A673 (cell line): ENCODE data around the gene HEXD. TPM values are rescaled to one million over a fixed set of nuclear protein-coding genes. Genes with fewer than 3 reads are reported as not detected.

Experiments used
- BruUV-seq: library from RNA; stranded (reverse); fragments of 400-500 nt; replicated peaks from 2 replicates; lab custom pipeline; 2021; lab: Mats Ljungman, UMichigan
- CTCF ChIA-PET: fragments of 300-600 bp; sonication (Branson Sonifier 250); formaldehyde crosslinking; loops from one replicate; lab custom pipeline; 2022; ENCODE audit warnings: antibody characterized with exemption; lab: Charles Lee
- POLR2A ChIA-PET: fragments of 300-600 bp; sonication (Branson Sonifier 250); formaldehyde crosslinking; loops from one replicate; lab custom pipeline; 2022; ENCODE audit warnings: antibody characterized with exemption; ENCODE audit not compliant: low non-redundant PET; lab: Charles Lee
- DNase-seq: peaks from one replicate; pipeline ENCODE4 v3.0.0-alpha.2; 2015; ENCODE audit warnings: low spot score
- H3K27ac ChIP-seq: fragments of 200-600 bp; sonication (generic); 2 replicates; pipeline ENCODE4 v1.5.1; 2016; ENCODE audit warnings: mixed run types, low read depth, mild to moderate bottlenecking, mixed read lengths, antibody characterized with exemption, low read length; ENCODE audit not compliant: poor library complexity, severe bottlenecking
- H3K27me3 ChIP-seq: fragments of 200-600 bp; sonication (generic); replicated peaks from 2 replicates; pipeline ENCODE4 v1.6.1; 2017; ENCODE audit warnings: mixed run types, low read depth, mild to moderate bottlenecking, mixed read lengths, antibody characterized with exemption, low read length; ENCODE audit not compliant: insufficient read depth, poor library complexity
- H3K36me3 ChIP-seq: fragments of 200-600 bp; sonication (generic); 2 replicates; pipeline ENCODE4 v1.6.1; 2016; ENCODE audit warnings: mixed run types, mild to moderate bottlenecking, mixed read lengths, antibody characterized with exemption, low read length; ENCODE audit not compliant: insufficient read depth, poor library complexity, severe bottlenecking
- H3K4me1 ChIP-seq: fragments of 200-600 bp; sonication (generic); 2 replicates; pipeline ENCODE4 v1.6.1; 2017; ENCODE audit warnings: mixed run types, mild to moderate bottlenecking, mixed read lengths, antibody characterized with exemption, low read length; ENCODE audit not compliant: insufficient read depth, poor library complexity, severe bottlenecking
- H3K4me3 ChIP-seq: fragments of 200-600 bp; sonication (generic); 2 replicates; pipeline ENCODE4 v1.5.1; 2016; ENCODE audit warnings: low read depth, mixed run types, mild to moderate bottlenecking, mixed read lengths, low read length; ENCODE audit not compliant: poor library complexity, severe bottlenecking
- H3K9me3 ChIP-seq: fragments of 200-600 bp; sonication (generic); 2 replicates; pipeline ENCODE4 v1.6.1; 2016; ENCODE audit warnings: mixed run types, low read depth, mild to moderate bottlenecking, mixed read lengths, antibody characterized with exemption, low read length; ENCODE audit not compliant: poor library complexity, severe bottlenecking
- EZH2 ChIP-seq: fragments of 200-600 bp; sonication (generic); IDR thresholded peaks from 2 replicates; pipeline ENCODE4 v1.6.1; 2017; ENCODE audit warnings: borderline replicate concordance, low read depth, mild to moderate bottlenecking, mixed read lengths, antibody characterized with exemption, low read length; ENCODE audit not compliant: poor library complexity, severe bottlenecking
- intact Hi-C: fragments of 100-400 bp; cut with micrococcal nuclease; formaldehyde crosslinking; loops from one replicate; pipeline ENCODE4 v1.10.0; 2022; ENCODE audit not compliant: unreplicated experiment
- total RNA-seq: library from RNA; stranded (reverse); gene quantifications from 2 replicates; pipeline ENCODE4 v1.2.3, GENCODE V29; 2021
- TF ChIP-seq, protein P1 (sequence below): fragments of 300-800, 200-600 bp; sonication (generic); conservative IDR thresholded peaks from 2 replicates; pipeline ENCODE4 v1.5.1; 2017; ENCODE audit warnings: low read depth, mild to moderate bottlenecking, antibody characterized with exemption, low read length, moderate library complexity, mixed read lengths

HEXD gene
- total RNA-seq, 1 experiment from 2014 or later: 20.1 TPM

DNA sequence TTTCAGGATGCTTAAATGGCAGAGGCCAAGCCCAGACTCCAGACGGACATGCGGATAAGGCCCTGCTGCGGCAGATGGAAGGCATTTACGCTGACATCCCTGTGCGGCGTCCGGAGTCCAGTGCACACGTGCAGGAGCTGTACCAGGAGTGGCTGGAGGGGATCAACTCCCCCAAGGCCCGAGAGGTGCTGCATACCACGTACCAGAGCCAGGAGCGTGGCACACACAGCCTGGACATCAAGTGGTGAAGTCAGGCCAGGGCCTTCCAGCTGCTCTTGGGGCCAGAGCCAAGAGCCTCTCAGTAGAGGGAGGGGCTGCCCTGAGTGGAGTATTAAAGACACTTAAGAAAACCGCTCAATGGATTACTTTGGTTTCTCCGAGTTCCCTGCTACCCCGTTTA is 69.8 kb downstream of the HEXD start:
- POLR2A ChIA-PET: no interaction called here
- Histone ChIP-seq H3K27ac (no peak overlapping the region), H3K4me3 (no peak overlapping the region), H3K36me3 (peaks cover 37% of the 10 kb centered on the region), H3K27me3 (no peaks in the 10 kb centered on the region), H3K9me3 (no peaks in the 10 kb centered on the region), H3K4me1 (no peaks in the 10 kb centered on the region)
- TF ChIP-seq EZH2: no peak
- no TSS peak for BruUV-seq
- intact Hi-C loops: no loop called here
- CTCF ChIA-PET: no interaction called here
- DNase-seq: no peak

DNA sequence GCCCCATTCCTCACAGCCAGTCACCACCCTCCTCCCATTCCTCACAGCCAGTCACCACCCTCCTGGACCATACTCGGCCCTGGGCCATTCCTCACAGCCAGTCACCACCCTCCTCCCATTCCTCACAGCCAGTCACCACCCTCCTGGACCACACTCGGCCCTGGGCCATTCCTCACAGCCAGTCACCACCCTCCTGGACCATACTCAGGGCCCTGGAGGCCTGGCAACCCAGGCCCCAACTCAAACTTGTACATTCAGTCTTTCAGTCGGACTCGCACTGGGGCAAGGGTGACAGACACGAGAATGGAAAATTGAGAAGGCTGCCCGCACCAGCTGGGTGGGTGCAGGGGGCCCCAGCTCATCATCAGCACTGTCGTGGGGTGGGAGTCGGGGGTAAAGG is 71.0 kb downstream of the HEXD start:
- Histone ChIP-seq H3K36me3 (peaks cover 25% of the 10 kb centered on the region), H3K4me1 (no peaks in the 10 kb centered on the region), H3K27me3 (no peaks in the 10 kb centered on the region), H3K4me3 (no peak overlapping the region), H3K27ac (no peak overlapping the region), H3K9me3 (no peaks in the 10 kb centered on the region)
- POLR2A ChIA-PET: no interaction called here
- no TSS peak for BruUV-seq
- TF ChIP-seq EZH2: no peak
- TF ChIP-seq, protein P1, sequence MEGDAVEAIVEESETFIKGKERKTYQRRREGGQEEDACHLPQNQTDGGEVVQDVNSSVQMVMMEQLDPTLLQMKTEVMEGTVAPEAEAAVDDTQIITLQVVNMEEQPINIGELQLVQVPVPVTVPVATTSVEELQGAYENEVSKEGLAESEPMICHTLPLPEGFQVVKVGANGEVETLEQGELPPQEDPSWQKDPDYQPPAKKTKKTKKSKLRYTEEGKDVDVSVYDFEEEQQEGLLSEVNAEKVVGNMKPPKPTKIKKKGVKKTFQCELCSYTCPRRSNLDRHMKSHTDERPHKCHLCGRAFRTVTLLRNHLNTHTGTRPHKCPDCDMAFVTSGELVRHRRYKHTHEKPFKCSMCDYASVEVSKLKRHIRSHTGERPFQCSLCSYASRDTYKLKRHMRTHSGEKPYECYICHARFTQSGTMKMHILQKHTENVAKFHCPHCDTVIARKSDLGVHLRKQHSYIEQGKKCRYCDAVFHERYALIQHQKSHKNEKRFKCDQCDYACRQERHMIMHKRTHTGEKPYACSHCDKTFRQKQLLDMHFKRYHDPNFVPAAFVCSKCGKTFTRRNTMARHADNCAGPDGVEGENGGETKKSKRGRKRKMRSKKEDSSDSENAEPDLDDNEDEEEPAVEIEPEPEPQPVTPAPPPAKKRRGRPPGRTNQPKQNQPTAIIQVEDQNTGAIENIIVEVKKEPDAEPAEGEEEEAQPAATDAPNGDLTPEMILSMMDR: no peak
- no peak for DNase-seq
- intact Hi-C loops: no loop called here
- CTCF ChIA-PET: no interaction called here

DNA sequence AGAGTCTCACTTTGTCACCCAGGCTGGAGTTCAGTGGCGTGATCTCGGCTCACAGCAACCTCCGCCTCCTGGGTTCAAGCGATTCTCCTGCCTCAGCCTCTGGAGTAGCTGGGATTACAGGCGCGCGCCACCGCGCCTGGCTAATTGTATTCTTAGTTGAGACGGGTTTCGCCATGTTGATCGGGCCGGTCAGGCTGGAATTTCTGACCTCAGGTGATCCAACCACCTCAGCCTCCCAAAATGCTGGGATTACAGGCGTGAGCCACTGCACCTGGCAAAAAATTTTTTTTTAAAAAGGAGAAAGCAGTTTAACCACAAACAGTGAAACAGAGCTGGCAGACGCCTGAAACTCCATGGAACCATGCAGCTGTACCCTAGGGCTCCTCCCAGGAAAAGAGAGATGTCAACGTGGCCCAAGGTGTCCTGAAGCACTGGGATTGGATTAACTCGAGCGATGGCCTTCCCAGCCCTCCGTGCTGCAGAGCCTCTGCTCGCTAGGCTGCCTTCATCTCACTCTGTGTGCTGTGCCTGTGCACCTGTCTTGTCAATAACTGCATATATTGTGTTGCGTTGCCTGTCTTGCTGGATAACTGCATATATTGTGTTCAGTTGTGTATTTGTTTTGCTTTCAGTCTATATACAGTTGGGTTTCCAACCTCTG is 71.8 kb downstream of the HEXD start:
- no peak for DNase-seq
- H3K4me3 ChIP-seq: no peak overlapping the region
- intact Hi-C loops: no loop called here
- H3K36me3 ChIP-seq: peaks cover 16% of the 10 kb centered on the region
- H3K27me3 ChIP-seq: no peaks in the 10 kb centered on the region
- H3K27ac ChIP-seq: no peak overlapping the region
- BruUV-seq: no TSS peak
- ChIA-PET POLR2A (no interaction called here), CTCF (no interaction called here)
- no peaks in the 10 kb centered on the region for H3K9me3 ChIP-seq
- no peaks in the 10 kb centered on the region for H3K4me1 ChIP-seq
- TF ChIP-seq EZH2: no peak
- TF ChIP-seq, protein P1: no peak
